ENCODE measurements around the gene ICA1.
"Not testable (repeated sequence)": the region's sequence is repeated elsewhere in the genome, so short reads cannot be mapped to it uniquely, and the experiment has no call there.

Gene ICA1

DNA sequence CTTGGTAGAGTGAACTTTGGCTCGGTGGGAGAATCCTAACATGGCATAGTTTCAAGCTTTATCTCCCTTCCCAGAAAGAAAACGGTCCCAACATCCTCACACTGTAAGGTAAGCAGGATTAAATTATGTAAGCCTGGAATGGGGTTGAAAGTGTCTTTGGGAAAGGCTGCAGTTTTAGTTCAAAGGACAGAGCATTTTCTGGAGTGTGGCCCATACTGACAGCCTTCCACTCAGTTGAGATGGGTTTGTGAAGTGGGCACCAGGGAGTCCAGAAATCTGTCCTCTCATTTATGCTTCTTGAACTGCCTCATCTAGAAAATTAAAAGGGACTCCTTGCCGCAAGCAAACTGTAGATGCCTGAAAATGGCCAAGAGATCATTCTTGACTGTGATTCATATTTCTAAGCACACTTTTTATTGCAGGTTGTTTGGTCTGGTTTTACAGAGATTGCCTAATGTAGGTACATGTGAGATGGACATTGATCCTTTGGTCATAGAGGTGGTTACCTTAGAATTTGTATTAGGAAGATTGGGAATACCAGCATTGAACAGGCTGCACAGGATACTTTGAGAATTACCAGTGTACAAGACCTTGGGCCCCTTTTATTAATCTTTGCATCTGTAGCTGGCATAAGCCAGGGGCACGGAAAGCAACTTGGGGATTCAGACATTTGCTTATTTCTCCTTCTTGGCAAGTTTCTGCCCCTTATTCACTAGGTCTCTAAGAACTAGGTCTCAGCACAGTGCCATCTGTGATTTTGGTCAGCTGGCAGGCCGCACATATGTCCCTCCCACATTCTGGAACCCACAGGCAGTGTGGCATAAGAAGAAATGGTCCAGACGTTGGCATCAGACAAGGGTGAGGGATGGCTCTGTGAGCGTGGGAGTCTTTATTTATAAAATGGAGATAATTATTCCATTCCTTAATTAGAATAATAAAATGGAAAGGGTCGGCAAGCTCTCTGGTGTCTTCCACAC is 167.5 kb downstream of the ICA1 start:
- no peak for DNase-seq (ENCODE audit: low spot score)

DNA sequence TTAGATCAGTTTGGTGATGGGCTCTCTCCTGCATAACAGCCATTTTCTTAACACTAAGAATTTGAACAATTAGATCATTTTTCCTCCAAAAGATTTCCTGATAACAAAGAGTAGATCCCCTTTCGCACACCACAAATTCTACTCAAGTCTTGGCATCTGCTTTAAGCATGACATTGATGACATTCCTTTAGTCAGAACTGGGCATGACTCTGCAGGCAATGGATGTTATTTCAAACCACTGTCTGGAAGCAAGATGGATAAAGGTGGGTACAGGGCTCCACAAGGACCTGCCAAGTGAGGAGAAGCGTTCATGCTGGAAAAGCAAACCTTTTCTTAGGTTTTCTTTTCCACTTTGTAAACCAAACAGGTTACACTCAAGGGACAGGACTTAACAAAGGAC is 169.8 kb downstream of the ICA1 start:
- DNase-seq (ENCODE audit: low spot score) = no peak

DNA sequence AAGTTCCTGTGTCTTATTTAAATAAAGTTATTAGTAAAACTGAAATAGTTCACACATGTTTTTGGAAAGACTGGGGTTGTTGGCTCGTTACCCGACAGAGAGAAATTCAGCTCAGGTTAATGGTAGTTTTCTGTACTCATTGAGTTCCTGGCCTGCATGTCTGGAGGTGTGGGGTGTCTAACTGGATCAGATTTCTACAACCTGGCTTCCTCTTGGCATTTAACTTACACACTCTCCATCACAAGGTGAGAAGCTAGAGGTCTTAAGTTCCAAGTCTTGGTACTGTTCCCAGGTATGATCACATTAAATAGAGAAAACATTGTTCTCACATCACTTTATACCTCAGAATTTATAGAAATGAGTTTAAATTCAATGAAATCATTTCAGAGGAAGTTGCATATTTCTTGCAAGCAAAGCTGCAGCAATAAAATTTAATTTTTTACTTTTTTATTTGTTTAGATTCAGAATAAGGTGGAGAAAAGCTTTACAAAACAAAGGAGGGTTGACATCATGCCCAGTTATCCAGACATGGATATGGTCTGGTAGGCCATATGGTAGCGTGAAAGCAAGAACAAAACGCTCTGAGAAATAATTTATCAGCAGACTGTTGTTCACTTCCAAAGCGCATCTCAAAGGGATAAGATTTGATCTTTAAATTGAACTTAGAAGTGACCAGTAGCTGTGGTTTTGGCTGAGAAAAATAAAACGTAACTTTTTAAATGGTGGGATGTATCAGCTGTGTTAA is 172.8 kb downstream of the ICA1 start:
- no peak for DNase-seq (ENCODE audit: low spot score)

DNA sequence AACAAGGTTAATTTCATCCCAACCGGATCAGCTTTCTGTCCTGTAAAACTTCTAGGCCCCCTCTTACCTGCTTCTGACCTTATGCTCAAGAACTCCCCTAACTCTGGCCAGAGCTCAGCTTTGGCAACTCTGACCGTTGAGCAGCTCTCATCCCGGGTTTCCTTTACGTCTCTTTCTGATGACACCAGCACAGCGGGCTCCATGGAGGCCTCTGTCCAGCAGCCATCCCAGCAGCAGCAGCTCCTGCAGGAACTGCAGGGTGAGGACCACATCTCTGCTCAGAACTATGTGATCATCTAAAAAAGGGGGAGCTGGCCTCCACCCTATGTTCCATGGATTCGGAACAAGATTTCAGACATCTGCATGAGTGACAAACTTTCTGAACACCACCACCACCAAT is 175.7 kb downstream of the ICA1 start:
- DNase-seq (ENCODE audit: low spot score) = no peak

DNA sequence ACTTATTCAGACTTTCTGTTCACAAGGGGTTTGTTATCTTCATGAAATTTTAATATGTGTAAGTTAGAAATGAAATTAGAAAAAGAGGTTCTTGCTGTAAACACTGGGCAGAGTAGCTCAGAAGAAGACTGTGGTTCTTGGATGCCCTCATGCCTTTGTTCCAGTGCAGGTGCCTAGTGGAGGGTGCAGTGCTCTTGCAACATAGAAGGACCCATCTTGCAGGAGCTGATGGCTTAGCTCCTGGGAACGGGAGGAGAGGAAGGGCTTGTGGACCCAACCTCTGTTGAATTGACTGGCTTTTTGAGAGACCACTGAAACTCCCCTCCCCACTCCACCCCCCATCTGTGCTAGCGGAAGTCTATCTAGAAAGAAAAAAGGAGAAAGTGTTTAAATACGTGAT is 176.5 kb downstream of the ICA1 start:
- DNase-seq (ENCODE audit: low spot score) = no peak

DNA sequence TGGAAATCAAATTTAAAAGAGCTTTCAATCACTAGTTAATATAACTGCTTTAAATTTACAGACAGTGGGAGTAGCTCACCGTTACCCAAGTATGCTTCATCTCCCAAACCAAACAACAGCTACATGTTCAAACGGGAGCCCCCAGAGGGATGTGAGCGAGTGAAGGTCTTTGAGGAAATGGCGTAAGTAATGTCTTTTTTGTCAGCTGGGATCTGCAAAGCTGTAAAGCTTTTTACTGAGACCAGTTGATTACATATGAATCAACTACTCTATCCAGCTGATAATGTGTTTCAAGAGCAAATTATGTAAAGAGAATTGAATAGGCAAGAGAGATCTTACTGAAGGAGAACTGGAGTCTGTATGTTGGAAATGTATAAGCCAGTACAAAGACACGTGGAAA is 177.1 kb downstream of the ICA1 start:
- no peak for DNase-seq (ENCODE audit: low spot score)

DNA sequence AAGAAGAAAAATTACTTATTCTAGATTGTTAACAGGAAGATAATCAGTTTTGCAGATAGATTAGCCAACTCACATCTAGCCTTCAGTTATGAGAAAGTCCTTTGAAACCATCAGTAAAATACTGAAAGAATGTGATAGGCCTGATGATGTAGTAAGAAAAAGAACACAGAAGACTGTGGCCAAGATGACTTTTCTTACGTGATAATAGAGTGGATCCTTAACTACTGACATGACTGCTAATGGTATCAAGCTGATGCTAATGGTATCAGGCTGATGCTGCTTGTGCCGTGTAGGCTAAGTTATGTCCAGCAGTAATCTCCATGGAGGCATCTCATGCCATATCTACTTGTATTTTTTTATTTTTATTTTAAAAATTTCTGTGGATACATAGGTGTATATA is 179.2 kb downstream of the ICA1 start:
- DNase-seq (ENCODE audit: low spot score) = no peak

DNA sequence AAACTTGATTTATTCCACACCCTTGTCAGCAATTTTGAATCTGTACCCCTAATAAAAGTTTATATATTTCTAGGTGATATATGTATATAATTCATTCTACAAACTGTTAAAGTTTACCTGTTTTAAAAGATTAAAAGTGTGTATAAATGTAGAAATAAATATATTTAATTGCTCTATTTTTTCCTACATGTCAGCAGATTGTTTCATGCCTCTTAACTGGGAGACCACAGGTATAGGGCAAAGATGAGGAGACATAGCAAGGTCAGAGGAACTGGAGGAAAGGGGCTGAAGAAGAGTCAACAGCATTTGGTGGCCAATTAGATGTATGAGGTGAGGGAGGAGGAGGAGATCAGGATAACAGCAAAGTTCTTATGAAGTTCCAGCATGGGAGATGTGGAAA is 183.5 kb downstream of the ICA1 start:
- no peak for DNase-seq (ENCODE audit: low spot score)

DNA sequence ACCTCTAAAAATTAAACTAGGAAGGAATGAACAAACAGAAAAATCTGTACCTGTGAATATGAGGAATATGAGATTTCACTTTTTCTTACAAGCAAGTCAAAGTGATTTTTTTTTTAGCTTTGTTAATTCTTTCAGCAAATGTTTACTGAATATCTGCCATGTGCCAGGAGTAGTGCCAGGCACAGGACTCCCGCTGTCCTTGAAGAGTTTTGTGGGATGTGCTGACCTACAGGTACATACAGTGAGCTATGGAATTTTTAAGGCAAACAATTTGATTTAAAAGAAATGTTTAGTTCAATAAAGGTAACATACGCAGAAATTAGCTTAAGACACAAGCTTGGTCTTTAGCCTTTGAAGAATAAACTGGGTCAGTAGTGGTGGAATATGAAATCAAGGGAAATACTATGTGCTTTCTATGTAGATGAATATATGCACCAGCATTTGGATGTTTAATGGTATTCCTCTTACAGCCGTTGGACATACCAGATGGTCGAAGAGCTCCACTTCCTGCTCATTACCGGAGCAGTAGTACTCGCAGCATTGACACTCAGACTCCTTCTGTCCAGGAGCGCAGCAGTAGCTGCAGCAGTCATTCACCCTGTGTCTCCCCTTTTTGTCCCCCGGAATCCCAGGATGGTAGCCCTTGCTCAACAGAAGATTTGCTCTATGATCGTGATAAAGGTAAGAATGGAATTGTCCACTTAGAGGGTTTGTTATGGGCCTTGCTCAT is 191.4 kb downstream of the ICA1 start:
- DNase-seq (ENCODE audit: low spot score) = no peak

DNA sequence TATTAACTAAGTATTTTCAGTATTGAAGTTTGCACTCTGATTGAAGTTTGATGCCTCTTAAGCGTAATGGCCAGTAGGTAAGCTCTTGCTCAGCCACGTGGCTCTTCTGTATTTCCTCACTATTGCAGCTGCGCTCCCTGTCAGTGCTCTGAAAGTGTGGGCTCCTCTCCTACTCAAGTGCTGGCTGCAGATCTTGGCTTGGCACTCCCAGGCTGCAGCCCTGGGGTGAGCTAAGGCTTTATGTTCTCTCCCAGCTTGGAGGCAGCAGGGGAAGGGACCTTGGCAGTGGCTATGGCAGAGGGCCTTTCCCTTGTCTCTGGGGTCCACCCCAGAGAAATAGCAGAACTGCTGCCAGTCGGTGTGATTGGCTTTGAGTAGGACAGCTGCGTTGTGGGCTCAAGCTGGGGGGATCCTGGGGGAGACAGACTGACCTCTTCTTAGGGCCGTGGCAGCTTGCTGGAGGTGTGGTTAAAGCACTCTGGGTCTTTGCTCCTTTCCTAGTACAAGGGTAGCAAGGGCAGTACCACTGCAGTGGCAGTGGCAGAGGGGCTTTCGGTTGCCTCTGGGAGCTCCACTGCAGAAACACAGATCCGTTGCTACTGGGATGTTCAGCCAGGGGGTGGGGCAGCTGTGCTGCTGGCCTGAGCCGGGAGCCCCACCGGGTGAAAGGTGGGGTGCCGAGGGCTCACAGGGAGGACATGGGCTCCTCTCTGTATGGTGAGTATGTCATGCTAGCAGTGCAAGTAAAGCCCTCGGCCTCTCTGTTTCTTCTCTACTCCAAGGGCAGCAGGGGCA is 192.9 kb downstream of the ICA1 start:
- peak; percentile 18 for DNase-seq (ENCODE audit: low spot score)

DNA sequence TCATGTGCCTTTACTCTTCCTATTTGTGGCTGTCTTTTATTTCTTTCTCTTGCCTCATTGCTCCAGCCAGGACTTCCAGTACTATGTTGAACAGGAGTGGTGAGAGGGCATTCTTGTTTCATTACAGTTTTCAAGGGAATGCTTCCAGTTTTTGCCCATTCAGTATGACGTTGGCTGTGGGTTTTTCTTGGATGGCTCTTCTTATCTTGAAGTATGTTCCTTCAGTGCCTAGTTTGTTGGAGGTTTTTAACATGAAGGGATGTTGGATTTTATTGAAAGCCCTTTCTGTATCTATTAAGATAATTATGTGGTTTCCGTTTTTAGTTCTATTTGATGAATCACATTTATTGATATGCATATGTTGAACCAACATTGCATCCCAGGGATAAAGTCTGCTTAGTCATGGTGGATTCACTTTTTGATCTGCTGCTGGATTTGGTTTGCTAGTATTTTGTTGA is 196.6 kb downstream of the ICA1 start:
- no peak for DNase-seq (ENCODE audit: low spot score)

DNA sequence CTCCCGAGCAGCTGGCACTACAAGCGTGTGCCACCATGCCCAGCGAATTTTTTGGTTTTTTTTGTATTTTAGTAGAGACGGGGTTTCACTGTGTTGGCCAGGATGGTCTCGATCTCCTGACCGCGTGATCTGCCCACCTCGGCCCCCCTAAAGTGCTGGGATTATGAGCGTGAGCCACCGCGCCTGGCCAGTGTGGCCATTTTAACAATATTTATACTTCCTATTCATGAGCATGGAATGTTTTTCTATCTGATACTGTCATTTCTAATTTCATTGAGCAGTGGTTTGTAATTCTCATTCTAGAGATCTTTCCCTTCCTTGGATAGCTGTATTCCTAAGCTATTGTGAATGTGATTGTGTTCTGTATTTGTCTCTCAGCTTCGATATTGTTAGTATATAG is 197.1 kb downstream of the ICA1 start:
- DNase-seq (ENCODE audit: low spot score) = no peak

DNA sequence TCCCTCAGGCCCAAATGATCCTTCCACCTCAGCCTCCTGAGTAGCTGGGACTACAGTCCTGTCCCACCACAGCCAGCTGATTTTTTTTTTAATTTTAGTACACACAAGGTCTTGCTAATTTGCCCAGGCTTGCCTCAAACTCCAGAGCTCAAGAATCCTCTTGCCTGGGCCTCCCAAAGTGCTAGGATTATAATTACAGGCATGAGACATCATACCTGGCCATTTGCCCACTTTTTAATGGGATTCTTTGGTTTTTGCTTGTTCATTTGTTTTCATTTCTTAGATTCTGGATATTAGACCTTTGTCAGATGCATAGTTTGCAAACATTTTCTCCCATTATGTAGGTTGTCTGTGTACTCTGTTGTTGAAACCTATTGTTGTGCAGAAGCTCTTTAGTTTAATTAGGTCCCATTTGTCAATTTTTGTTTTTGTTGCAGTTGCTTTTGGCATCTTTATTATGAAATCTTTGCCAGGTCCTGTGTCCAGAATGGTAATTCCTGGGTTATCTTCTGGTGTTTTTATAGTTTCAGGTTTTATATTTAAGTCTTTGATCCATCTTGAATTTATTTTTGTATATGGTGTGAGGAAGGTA is 198.2 kb downstream of the ICA1 start:
- DNase-seq (ENCODE audit: low spot score) = no peak

DNA sequence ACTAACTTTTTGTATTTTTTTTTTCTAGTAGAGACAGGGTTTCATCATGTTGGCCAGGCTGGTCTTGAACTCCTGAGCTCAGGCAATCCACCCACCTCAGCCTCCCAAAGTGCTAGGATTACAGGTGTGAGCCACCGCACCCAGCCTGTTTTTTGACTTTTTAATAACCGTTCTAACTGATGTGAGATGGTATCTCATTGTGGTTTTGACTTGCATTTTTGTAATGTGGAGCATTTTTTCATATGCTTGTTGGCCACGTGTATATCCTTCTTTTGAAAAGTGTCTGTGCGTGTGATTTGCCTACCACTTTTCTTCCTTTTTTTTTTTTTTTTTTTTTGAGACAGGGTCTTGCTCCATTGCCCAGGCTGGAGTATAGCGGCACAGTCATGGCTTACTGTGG is 198.7 kb downstream of the ICA1 start:
- not testable (repeated sequence) for DNase-seq (ENCODE audit: low spot score)

All from iPS-NIHi11 (cell line).